Measurements from ENCODE around the gene FZD1. TPM values are rescaled to one million over a fixed set of nuclear protein-coding genes. Genes with fewer than 3 reads are reported as not detected.
"Not testable (repeated sequence)": the region's sequence is repeated elsewhere in the genome, so short reads cannot be mapped to it uniquely, and the experiment has no call there.

The FZD1 gene
- total RNA-seq, 1 experiment from 2014 or later = 6.1 TPM

DNA sequence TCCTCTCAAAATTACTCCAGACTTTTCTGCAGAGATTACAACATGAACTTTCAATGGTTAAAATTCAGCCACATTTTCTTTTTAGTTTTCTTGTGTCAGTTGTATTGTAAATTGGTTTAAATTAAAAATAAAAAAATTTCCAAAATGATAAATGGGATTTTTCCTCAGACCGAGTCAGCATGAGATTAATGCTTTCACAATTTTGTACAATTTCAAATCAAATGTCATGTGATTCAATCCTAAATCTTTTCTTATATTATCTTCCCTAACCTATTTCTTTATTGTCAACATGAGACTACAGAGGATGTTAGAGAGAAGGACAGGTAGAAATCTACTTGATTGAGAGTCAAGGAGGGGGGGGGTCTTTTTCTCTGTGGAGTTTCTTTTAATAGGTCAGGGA is 33.7 kb downstream of the FZD1 start:
- DNase-seq (ENCODE audit: low read depth) = no peak

DNA sequence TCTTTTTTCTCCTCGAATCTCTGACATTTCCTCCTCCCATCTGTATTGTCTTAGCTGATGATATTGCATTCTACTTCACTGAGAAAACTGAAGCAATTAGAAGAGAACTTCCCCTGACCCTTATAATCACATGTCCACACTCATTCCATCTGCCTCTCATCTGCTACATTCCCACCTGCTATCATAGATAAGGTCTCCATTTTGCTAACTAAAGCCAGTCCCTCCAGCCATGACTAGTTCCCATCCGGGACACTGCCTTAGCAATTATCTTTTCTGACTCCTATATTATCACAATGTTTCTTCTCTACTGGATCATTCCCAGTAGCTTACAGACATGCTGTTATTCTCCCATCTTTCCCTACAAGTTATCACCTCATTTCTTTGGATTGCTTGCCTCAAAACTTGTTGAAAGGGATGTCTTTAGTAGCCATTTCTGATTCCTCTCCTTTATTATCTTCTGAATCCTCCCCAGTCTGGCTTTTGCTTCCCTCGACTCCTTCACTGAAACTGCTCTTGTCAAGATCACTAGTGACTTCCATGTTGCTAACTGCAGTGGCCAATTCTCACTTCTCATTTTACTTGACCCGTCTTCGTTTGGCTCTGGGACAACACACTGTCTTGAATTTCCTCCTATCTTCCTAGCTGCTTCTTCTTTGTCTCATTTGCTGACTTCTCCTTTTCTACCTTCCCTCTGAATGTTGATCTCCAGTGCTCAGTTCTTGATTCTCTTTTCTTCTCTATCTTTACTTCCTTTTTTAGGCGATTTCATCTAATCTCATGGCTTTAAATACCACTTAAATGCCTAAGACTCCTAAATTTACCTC is 35.9 kb downstream of the FZD1 start:
- no peak for DNase-seq (ENCODE audit: low read depth)

DNA sequence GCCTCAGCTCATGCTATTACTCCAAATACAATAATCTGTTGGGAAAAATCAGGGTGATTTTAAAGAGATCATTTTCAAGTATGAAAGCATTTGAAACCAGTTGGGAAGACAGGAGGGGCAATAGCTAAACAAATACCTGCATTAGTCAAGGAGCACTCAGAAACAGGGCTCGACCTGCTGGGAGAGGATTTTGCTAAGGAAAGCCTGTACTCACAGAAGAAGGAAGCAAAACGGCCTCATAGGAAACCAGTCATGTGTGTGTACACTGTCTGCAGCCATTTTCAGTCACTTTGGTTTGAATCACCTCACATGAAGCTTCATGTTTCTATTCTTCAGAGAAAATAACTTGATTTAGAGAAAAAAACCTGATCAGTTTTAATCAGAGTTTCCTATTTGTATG is 38.6 kb downstream of the FZD1 start:
- DNase-seq (ENCODE audit: low read depth) = no peak

DNA sequence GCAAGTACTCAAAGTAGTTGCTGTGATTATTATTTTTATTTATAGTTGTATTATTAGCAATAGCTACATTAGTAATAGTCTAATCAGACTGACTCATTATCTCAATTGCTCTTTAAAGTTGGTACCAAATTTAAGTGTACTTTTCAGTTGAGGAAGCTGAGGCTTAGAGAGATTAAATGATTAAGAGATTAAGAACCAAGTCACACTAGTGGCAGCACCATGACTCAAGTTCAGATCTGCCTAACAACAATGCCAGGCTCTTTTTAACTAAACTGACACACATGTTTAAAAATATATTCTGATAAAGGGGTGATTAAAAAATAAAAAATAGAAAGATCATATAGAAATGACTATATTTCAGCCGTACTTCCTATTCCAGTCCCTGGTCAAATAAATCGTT is 42.0 kb downstream of the FZD1 start:
- DNase-seq (ENCODE audit: low read depth) = no peak

DNA sequence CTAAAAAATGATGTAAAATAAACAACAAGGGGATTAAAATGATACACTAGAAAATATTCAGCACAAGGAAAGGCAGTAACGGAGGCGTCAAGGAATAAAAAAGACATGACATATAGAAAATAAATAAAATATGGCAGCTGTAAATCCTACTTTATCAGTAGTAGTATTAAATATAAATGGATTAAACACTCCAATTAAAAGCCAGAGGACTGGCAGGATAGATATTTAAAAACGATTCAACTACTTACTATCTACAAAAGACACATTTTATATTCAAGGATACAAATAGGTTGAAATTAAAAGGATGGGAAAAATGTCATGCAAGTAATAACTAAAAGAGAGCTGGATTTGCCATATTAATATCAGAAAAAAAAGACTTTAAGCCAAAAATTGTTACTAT is 43.2 kb downstream of the FZD1 start:
- no peak for DNase-seq (ENCODE audit: low read depth)

DNA sequence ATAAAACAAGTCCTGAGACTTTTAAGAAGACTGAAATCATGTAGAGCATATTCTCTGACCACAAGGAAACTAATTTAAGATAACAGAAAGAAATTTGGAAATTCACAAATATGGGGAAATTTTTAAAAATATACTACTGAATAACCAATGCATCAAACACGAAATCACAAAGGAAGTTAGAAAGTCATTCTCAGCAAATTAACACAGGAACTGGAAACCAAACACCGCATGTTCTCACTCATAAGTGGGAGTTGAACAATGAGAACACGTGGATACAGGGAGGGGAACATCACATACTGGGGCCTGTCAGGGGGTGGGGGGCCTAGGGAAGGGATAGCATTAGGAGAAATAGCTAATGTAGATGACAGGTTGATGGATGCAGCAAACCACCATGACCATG is 44.0 kb downstream of the FZD1 start:
- not testable (repeated sequence) for DNase-seq (ENCODE audit: low read depth)

DNA sequence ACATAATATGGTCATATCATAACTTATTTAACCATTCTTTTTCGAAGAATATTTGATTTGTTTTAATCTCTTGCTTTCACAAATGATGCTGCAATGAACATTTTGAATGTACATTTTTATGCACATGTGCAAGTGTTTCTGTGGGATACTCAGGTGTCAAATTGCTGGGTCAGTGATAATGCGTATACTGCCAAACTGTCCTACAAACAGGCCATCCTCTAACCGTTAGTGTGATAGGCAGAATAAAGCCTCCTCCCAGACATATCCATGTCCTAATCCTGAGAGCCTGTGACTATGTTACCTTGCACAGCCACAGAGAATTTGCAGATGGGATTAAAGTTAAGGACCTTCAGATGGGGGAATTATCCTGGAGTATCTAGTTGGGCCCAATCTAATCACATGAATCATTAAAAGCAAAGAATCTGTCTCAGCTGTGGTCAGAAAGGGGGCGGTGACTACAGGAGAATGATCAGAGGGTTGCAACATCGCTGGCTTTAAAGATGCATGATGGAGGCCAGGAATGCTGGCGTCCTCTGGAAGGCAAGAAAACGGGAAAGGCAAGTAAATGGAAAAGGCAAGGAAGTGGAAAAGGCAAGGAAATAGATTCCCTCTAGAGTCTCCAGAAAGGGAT is 46.7 kb downstream of the FZD1 start:
- peak; percentile 31 for DNase-seq (ENCODE audit: low read depth)

DNA sequence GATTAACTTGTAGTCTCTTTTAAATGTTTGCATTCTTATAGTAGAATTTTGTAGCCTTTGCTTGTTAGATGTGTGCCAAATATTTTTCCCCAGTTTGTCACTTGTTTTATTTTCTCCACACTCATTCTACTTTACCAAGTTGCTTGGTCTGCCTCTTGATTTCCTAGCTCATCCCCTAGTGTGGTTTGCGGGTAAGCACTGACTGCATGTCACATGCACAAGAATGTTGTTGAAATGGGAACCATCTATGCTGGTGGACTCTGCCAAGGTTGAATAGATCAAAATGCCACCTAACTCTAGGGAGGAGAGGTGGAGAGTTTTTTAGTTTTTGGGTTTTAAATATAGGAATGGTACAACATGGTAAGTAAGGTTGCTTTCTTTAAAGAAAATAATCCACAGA is 47.6 kb downstream of the FZD1 start:
- DNase-seq (ENCODE audit: low read depth) = peak; percentile 7

DNA sequence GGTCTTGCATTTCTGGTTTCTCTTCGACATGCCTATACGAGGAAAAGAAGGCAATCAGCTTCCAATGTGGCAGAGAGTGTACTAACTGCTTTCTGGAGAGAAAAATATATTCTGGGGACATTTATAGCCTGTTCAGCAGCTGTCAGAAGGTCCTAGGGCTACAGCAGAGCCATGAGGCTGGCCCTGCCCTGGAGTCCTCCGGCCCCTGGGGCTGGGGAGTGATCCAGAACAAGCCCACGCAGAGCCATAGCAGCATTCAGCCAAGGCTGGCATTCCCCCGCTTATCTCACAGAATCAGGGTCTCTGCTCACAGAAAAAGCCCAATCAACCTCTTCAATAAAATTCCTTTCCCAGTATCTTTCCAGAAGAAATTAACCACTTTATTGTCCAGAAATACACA is 48.9 kb downstream of the FZD1 start:
- DNase-seq (ENCODE audit: low read depth) = no peak

DNA sequence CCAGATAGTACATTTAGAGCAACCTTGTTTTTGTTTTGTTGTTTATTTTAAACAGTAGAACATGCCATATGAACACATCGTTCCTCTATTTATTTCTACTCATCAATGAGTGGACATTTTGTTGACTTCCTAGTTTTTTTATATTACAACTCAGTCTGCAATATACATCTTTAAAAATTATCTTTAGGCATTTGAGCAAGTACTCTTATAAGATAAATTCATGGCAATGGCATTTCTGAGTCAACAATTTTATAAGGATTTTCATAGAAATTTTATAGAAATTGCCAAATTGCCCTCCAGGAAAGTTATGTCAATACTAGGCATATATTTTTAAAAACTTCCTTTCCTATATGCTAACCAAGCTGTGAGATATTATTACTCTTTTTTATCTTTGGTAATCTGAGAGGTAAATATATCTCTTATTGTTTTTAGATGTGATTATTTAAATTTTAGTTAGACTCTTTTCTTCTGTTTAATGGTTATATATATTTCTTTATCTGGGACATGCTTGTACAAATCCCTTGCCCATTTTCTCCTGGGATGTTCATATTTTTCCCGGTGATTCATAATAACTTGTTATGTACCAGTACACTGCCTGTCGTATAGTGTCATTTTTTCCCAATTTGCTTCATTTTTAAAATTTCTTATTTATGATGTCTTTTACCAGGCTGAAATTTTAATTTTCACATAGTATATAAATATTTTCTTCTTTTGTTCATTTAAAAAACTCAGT is 50.5 kb downstream of the FZD1 start:
- no peak for DNase-seq (ENCODE audit: low read depth)

DNA sequence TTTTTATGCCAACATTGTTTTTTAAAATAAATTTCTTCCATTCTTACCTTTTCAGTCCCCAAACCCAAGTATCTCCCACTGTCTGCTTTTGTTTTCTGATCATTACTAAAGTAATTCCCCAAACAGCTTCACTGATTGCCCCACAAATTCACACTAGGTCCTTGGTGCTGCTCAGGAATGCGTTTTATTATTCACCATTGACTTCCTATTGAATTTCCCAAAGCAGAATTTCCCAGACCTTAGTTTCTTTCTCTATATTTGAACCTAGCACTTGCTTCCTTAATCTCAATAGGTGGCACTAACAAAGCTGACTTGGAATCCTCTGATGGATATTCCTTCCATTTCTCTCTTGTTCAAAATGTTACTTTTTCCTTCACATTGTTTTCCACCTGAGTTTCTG is 52.2 kb downstream of the FZD1 start:
- DNase-seq (ENCODE audit: low read depth) = no peak

DNA sequence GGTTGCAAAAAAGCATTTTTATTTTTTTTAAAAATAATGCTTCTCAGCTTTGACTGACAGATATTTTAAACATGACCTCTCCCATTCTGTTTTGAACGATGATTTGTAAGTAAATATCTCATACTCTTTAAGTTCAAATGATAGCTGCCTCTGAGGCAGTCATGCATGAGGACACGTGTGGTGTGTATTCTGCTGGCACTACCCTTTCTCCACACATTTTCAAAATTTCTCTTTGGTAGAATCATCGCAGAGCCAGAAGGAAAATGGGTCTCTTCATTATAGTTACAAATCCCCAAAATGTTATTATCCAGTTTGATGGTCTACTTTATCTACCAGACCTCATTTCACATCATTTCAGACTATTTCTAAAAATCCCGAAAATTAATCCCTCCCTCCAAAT is 55.1 kb downstream of the FZD1 start:
- no peak for DNase-seq (ENCODE audit: low read depth)

DNA sequence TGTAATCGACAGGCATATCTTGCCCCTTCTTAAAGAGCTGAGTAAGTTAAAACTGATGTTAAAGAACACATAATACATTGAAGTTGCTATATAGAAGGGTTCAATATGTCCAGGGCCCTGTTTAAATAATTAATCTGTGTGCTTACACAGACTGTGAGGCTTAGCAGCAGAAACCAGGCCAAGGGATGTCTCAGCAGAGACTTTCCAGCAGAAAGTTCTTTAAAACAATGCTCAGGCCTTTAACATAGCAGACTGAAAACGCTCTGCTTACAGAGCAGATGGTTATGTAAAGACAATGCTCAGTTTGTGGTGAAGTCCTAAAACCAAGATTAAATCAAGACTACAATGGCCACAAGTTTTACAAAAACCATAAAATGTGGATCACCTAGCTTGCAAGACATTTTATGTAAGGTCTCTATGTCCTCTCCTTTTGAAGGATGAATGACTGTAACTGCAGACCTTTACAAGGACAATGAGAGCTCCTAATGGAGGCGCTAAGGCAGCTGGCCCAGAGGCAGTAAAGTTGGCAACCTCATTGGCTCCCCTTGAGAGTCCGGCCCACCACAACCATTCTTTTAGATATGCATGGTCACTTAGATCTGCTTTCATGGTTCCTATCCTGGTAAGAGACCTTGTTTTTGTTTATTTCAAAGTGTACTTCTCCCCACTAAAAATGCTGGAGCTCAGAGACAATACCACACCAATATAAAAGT is 56.3 kb downstream of the FZD1 start:
- no peak for DNase-seq (ENCODE audit: low read depth)
